HepG2 (cell line): ENCODE measurements around the gene SYDE2. TPM values are rescaled to one million over a fixed set of nuclear protein-coding genes. Genes with fewer than 3 reads are reported as not detected.

Source experiments
- ARID2 ChIP-seq: sonication (generic); formaldehyde crosslinking; IDR thresholded peaks from 2 replicates; pipeline ENCODE4 v1.8.1; 2022; ENCODE audit warnings: mild to moderate bottlenecking, missing genetic modification reagents, borderline replicate concordance
- BRCA1 ChIP-seq: sonication (generic); formaldehyde crosslinking; IDR thresholded peaks from 2 replicates; pipeline ENCODE4 v1.4.0; 2020; ENCODE audit warnings: missing genetic modification reagents
- HDAC1 ChIP-seq: sonication (generic); formaldehyde crosslinking; IDR thresholded peaks from 2 replicates; pipeline ENCODE4 v1.5.1; 2020; ENCODE audit warnings: mild to moderate bottlenecking, missing genetic modification reagents
- HNRNPK ChIP-seq: fragments of 200-400 bp; formaldehyde crosslinking; IDR thresholded peaks from 2 replicates; pipeline ENCODE4 v1.6.1; 2018; ENCODE audit warnings: low read length, low read depth, moderate library complexity, mild to moderate bottlenecking; ENCODE audit not compliant: poor library complexity, severe bottlenecking
- ISL2 ChIP-seq: sonication (generic); formaldehyde crosslinking; IDR thresholded peaks from 2 replicates; pipeline ENCODE4 v1.5.0; 2020; ENCODE audit warnings: missing genetic modification reagents
- MLLT10 ChIP-seq: sonication (generic); formaldehyde crosslinking; IDR thresholded peaks from 2 replicates; pipeline ENCODE4 v1.4.0; 2020; ENCODE audit warnings: missing genetic modification reagents
- RNF2 ChIP-seq: fragments of 450-650 bp; conservative IDR thresholded peaks from 2 replicates; pipeline ENCODE4 v1.6.1; 2016; ENCODE audit warnings: low read depth
- SALL1 ChIP-seq: sonication (generic); formaldehyde crosslinking; IDR thresholded peaks from 2 replicates; pipeline ENCODE4 v1.8.0; 2022; ENCODE audit warnings: mild to moderate bottlenecking, missing genetic modification reagents
- SPEN ChIP-seq: sonication (generic); formaldehyde crosslinking; IDR thresholded peaks from 2 replicates; pipeline ENCODE4 v1.5.1; 2020; ENCODE audit warnings: low read depth, mild to moderate bottlenecking, missing genetic modification reagents
- TBX2 ChIP-seq: sonication (generic); formaldehyde crosslinking; IDR thresholded peaks from 2 replicates; pipeline ENCODE4 v1.5.0; 2020; ENCODE audit warnings: missing genetic modification reagents, mild to moderate bottlenecking, borderline replicate concordance
- THYN1 ChIP-seq: sonication (generic); formaldehyde crosslinking; IDR thresholded peaks from 2 replicates; pipeline ENCODE4 v1.8.1; 2023; ENCODE audit warnings: low read depth, mild to moderate bottlenecking, moderate library complexity, missing genetic modification reagents, borderline replicate concordance
- ZBTB7B ChIP-seq: sonication (generic); formaldehyde crosslinking; IDR thresholded peaks from 2 replicates; pipeline ENCODE4 v1.4.0; 2020; ENCODE audit warnings: missing genetic modification reagents
- ZMYM4 ChIP-seq: sonication (generic); formaldehyde crosslinking; IDR thresholded peaks from 2 replicates; pipeline ENCODE4 v1.8.1; 2023; ENCODE audit warnings: mild to moderate bottlenecking, missing genetic modification reagents
- ZNF20 ChIP-seq: sonication (generic); formaldehyde crosslinking; IDR thresholded peaks from 2 replicates; pipeline ENCODE4 v1.4.0; 2020; ENCODE audit warnings: mild to moderate bottlenecking, moderate library complexity, missing genetic modification reagents
- ZNF33B ChIP-seq: sonication (generic); formaldehyde crosslinking; IDR thresholded peaks from 2 replicates; pipeline ENCODE4 v1.5.1; 2020; ENCODE audit warnings: mild to moderate bottlenecking, missing genetic modification reagents
- ZNF430 ChIP-seq: sonication (generic); formaldehyde crosslinking; IDR thresholded peaks from 2 replicates; pipeline ENCODE4 v1.9.0; 2021; ENCODE audit warnings: mild to moderate bottlenecking, missing genetic modification reagents
- ZNF446 ChIP-seq: sonication (generic); formaldehyde crosslinking; IDR thresholded peaks from 2 replicates; pipeline ENCODE4 v1.5.0; 2020; ENCODE audit warnings: mild to moderate bottlenecking, missing genetic modification reagents
- ZNF564 ChIP-seq: sonication (generic); formaldehyde crosslinking; IDR thresholded peaks from 2 replicates; pipeline ENCODE4 v1.8.1; 2023; ENCODE audit warnings: mild to moderate bottlenecking, missing genetic modification reagents
- ZNF709 ChIP-seq: sonication (generic); formaldehyde crosslinking; IDR thresholded peaks from 2 replicates; pipeline ENCODE4 v1.5.0; 2020; ENCODE audit warnings: mild to moderate bottlenecking, missing genetic modification reagents
- ZNF720 ChIP-seq: sonication (generic); formaldehyde crosslinking; IDR thresholded peaks from 2 replicates; pipeline ENCODE4 v1.4.0; 2020; ENCODE audit warnings: missing genetic modification reagents
- ZNF746 ChIP-seq: sonication (generic); formaldehyde crosslinking; IDR thresholded peaks from 2 replicates; pipeline ENCODE4 v1.8.0; 2022; ENCODE audit warnings: mild to moderate bottlenecking, missing genetic modification reagents
- polyA plus RNA-seq, 8 experiments: library from polyadenylated mRNA; depleted of rRNA in 3 of 8; stranded (reverse) in 7 of 8; unstranded in 1 of 8; fragments of >200 nt; fragmentation: Illumina TruSeq in 4 of 8; extraction: Trizol in 4 of 8; gene quantifications; 2 replicates each; pipeline versions ENCODE4 v1.2.1 to v1.2.3, GENCODE V29; 2011 to 2016; ENCODE audit warnings: low read depth in 4 of 8, missing spikeins in 1 of 8, mixed read lengths in 1 of 8; ENCODE audit not compliant: insufficient read depth in 1 of 8
- total RNA-seq, 5 experiments: library from RNA; depleted of rRNA; stranded (reverse); fragments of >200 nt; fragmentation: Illumina TruSeq; extraction: Trizol; gene quantifications; 2 replicates each; pipeline ENCODE4 v1.2.3, GENCODE V29; 2016; ENCODE audit warnings: low read depth in 1 of 5
- TF ChIP-seq, protein P1 (sequence below): sonication (generic); formaldehyde crosslinking; IDR thresholded peaks from 2 replicates; pipeline ENCODE4 v1.5.0; 2020; ENCODE audit warnings: mild to moderate bottlenecking, missing genetic modification reagents, borderline replicate concordance
- TF ChIP-seq, protein P2 (sequence below): sonication (generic); formaldehyde crosslinking; IDR thresholded peaks from 2 replicates; pipeline ENCODE4 v1.8.0; 2023; ENCODE audit warnings: mild to moderate bottlenecking, missing genetic modification reagents
- TF ChIP-seq, protein P3 (sequence below): sonication (generic); formaldehyde crosslinking; IDR thresholded peaks from 2 replicates; pipeline ENCODE4 v1.8.0; 2022; ENCODE audit warnings: mild to moderate bottlenecking, missing genetic modification reagents, borderline replicate concordance

Gene SYDE2
- total and polyA plus RNA-seq, 2 of the 13 experiments (the other 11 are each of a cell fraction or from before 2014, with no cell fraction given) = 1.8 to 5.3 TPM

DNA sequence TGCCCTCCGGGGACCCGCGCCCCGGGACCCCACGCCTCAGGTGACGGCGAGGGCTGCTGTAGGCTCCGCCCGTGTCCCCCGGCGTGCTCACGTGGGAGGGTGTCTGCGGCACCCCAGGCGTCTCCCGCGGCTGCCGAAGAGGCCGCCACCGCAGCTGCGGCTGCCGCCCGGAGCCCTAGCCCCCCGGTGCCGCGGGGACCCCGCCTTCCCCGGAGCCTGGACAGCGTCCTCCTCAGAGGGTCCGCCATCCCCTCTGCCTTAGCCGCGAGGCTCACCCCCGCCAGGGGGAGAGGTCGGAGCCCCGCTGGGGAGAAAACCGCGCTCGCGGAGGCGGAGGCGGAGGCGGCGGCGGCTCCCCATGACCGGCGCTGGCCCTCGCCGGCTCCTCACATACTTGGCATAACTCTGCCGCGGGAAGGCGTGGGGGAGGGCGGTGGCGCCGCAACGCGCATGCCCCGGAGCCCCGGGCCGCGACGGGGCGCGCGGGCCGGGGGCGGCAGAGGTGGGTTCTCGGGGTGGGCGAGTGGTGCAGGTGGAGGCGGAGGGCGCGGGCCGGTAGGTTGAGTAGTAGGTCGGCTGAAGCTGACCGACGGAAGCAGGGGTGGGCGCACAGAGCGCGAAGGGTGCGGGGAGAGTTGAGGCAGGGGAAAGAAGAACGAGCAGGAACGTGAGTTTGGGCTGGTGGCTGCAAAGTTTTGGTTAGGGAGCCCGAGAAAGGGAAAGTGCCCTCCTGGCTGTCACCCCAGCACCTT lies 700 bp upstream of the SYDE2 start (continued):
- TF ChIP-seq, protein P1, sequence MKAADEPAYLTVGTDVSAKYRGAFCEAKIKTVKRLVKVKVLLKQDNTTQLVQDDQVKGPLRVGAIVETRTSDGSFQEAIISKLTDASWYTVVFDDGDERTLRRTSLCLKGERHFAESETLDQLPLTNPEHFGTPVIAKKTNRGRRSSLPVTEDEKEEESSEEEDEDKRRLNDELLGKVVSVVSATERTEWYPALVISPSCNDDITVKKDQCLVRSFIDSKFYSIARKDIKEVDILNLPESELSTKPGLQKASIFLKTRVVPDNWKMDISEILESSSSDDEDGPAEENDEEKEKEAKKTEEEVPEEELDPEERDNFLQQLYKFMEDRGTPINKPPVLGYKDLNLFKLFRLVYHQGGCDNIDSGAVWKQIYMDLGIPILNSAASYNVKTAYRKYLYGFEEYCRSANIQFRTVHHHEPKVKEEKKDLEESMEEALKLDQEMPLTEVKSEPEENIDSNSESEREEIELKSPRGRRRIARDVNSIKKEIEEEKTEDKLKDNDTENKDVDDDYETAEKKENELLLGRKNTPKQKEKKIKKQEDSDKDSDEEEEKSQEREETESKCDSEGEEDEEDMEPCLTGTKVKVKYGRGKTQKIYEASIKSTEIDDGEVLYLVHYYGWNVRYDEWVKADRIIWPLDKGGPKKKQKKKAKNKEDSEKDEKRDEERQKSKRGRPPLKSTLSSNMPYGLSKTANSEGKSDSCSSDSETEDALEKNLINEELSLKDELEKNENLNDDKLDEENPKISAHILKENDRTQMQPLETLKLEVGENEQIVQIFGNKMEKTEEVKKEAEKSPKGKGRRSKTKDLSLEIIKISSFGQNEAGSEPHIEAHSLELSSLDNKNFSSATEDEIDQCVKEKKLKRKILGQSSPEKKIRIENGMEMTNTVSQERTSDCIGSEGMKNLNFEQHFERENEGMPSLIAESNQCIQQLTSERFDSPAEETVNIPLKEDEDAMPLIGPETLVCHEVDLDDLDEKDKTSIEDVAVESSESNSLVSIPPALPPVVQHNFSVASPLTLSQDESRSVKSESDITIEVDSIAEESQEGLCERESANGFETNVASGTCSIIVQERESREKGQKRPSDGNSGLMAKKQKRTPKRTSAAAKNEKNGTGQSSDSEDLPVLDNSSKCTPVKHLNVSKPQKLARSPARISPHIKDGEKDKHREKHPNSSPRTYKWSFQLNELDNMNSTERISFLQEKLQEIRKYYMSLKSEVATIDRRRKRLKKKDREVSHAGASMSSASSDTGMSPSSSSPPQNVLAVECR (CRISPR knock-in tag) = peak; percentile 80
- TF ChIP-seq, protein P2, sequence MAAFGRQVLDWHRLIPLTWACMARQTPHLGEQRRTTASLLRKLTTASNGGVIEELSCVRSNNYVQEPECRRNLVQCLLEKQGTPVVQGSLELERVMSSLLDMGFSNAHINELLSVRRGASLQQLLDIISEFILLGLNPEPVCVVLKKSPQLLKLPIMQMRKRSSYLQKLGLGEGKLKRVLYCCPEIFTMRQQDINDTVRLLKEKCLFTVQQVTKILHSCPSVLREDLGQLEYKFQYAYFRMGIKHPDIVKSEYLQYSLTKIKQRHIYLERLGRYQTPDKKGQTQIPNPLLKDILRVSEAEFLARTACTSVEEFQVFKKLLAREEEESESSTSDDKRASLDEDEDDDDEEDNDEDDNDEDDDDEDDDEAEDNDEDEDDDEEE = 0 out of 2 replicates have a peak, but pooled peaks have one; percentile 30
- TF ChIP-seq ZNF446 (CRISPR knock-in tag) = peak; percentile 20; the same call in 1 of the 2 replicates
- TF ChIP-seq ZBTB7B (CRISPR knock-in tag) = peak; percentile 28; the same call in 1 of the 2 replicates
- TF ChIP-seq HNRNPK = peak; percentile 35
- 0 out of 2 replicates have a peak, but pooled peaks have one; percentile 49 for TF ChIP-seq ZNF430
- 0 out of 2 replicates have a peak, but pooled peaks have one; percentile 51 for TF ChIP-seq ARID2 (CRISPR knock-in tag)
- TF ChIP-seq SPEN (CRISPR knock-in tag) = 0 out of 2 replicates have a peak, but pooled peaks have one; percentile 23
- peak; percentile 22; the same call in 1 of the 2 replicates for TF ChIP-seq ZNF564
- 0 out of 2 replicates have a peak, but pooled peaks have one; percentile 9 for TF ChIP-seq HDAC1 (CRISPR knock-in tag)
- TF ChIP-seq TBX2 (CRISPR knock-in tag) = peak; percentile 35; the same call in 1 of the 2 replicates
- TF ChIP-seq ZNF33B (CRISPR knock-in tag) = no peak
- no peak for TF ChIP-seq MLLT10 (CRISPR knock-in tag)
- TF ChIP-seq, protein P3, sequence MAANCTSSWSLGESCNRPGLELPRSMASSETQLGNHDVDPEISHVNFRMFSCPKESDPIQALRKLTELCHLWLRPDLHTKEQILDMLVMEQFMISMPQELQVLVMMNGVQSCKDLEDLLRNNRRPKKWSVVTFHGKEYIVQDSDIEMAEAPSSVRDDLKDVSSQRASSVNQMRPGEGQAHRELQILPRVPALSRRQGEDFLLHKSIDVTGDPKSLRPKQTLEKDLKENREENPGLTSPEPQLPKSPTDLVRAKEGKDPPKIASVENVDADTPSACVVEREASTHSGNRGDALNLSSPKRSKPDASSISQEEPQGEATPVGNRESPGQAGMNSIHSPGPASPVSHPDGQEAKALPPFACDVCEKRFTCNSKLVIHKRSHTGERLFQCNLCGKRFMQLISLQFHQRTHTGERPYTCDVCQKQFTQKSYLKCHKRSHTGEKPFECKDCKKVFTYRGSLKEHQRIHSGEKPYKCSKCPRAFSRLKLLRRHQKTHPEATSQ = 0 out of 2 replicates have a peak, but pooled peaks have one; percentile 22
- peak; percentile 35; the same call in 1 of the 2 replicates for TF ChIP-seq ISL2 (CRISPR knock-in tag)
- TF ChIP-seq BRCA1 = no peak
- TF ChIP-seq ZNF720 = no peak
- TF ChIP-seq ZNF709 (CRISPR knock-in tag) = peak; percentile 49; the same call in 1 of the 2 replicates
- TF ChIP-seq SALL1 (CRISPR knock-in tag) = peak; percentile 67
- TF ChIP-seq ZNF20 (CRISPR knock-in tag) = no peak; the same call in 1 of the 2 replicates
- no peak for TF ChIP-seq THYN1 (CRISPR knock-in tag)
- TF ChIP-seq ZMYM4 = peak; percentile 1; the same call in 1 of the 2 replicates
- TF ChIP-seq ZNF746 (CRISPR knock-in tag) = peak; percentile 41; the same call in 1 of the 2 replicates
- peak; percentile 24; the same call in 1 of the 2 replicates for TF ChIP-seq RNF2
